B cell (primary cell): ENCODE measurements around the gene ST6GALNAC2. TPM values are rescaled to one million over a fixed set of nuclear protein-coding genes. Genes with fewer than 3 reads are reported as not detected.

Experiments used
- polyA plus RNA-seq: library from polyadenylated mRNA; depleted of rRNA; stranded (reverse); fragments of >200 nt; gene quantifications from 2 replicates; pipeline ENCODE4 v1.2.3, GENCODE V29; 2012
- small RNA-seq: library from RNA; depleted of rRNA; stranded (forward); fragments of <200 nt; gene quantifications from one replicate; pipeline ENCODE3, GENCODE V24; 2012; ENCODE audit warnings: low replicate concordance, low read depth; ENCODE audit not compliant: insufficient read length
- total RNA-seq, 2 donors: library from RNA; stranded (reverse); fragments of 120-200 nt in 1 of 2; gene quantifications; 1 replicate in 1 of 2; 2 replicates in 1 of 2; pipeline versions ENCODE4 v1.2.3 to v1.2.4, GENCODE V29; 2013 to 2022

The ST6GALNAC2 gene
- total and polyA plus RNA-seq, 2 donors (not counting 1 experiment from before 2014, with no cell fraction given): 0.58 to 2.7 TPM

Small RNA genes within 50 kb of the gene (small RNA-seq; reads per million reads assigned to genes)
- gene AC015802.2 (not detected), gene SNORD1A (not detected), gene SNORD1B (16,516 reads per million, percentile 99 among the genes with 10 or more reads in this experiment)

Other genes with a start within 250 kb of the ST6GALNAC2 start
- gene PRPSAP1, start 231.9 kb downstream of the ST6GALNAC2 start, total RNA-seq: 45.5 and 48.0 TPM in 2 replicates
- 43.0 and 61.4 TPM in 2 replicates for gene PRPSAP1, start 231.9 kb downstream of the ST6GALNAC2 start, polyA plus RNA-seq
- gene SPHK1, start 201.3 kb downstream of the ST6GALNAC2 start, total RNA-seq: 2.2 and 2.4 TPM in 2 replicates
- 1.1 and 1.9 TPM in 2 replicates for gene SPHK1, start 201.3 kb downstream of the ST6GALNAC2 start, polyA plus RNA-seq
- 54.0 and 62.4 TPM in 2 replicates for gene UBE2O, start 132.7 kb downstream of the ST6GALNAC2 start, total RNA-seq
- 41.3 and 62.5 TPM in 2 replicates for gene UBE2O, start 132.7 kb downstream of the ST6GALNAC2 start, polyA plus RNA-seq
- 0.94 TPM in 1 of 2 replicates, not detected in the other for gene AANAT, start 118.3 kb downstream of the ST6GALNAC2 start, total RNA-seq
- gene AANAT, start 118.3 kb downstream of the ST6GALNAC2 start, polyA plus RNA-seq: 0.42 and 0.88 TPM in 2 replicates
- gene RHBDF2, start 84.4 kb downstream of the ST6GALNAC2 start, total RNA-seq: 482 and 509 TPM in 2 replicates
- gene RHBDF2, start 84.4 kb downstream of the ST6GALNAC2 start, polyA plus RNA-seq: 276 and 288 TPM in 2 replicates
- gene CYGB, start 48.2 kb downstream of the ST6GALNAC2 start, total RNA-seq: 2.7 and 3.0 TPM in 2 replicates
- 0.14 and 0.42 TPM in 2 replicates for gene CYGB, start 48.2 kb downstream of the ST6GALNAC2 start, polyA plus RNA-seq
- 30.6 and 34.4 TPM in 2 replicates for gene PRCD, start 45.8 kb downstream of the ST6GALNAC2 start, total RNA-seq
- gene PRCD, start 45.8 kb downstream of the ST6GALNAC2 start, polyA plus RNA-seq: 10.5 and 18.0 TPM in 2 replicates
- gene ST6GALNAC1, start 57.9 kb upstream of the ST6GALNAC2 start, total RNA-seq: not detected in 2 replicates
- gene ST6GALNAC1, start 57.9 kb upstream of the ST6GALNAC2 start, polyA plus RNA-seq: not detected in 2 replicates
- 14.5 and 16.1 TPM in 2 replicates for gene MXRA7, start 125.1 kb upstream of the ST6GALNAC2 start, total RNA-seq
- 5.5 and 8.4 TPM in 2 replicates for gene MXRA7, start 125.1 kb upstream of the ST6GALNAC2 start, polyA plus RNA-seq
- gene JMJD6, start 140.7 kb upstream of the ST6GALNAC2 start, total RNA-seq: 38.2 and 41.1 TPM in 2 replicates
- 45.0 and 76.7 TPM in 2 replicates for gene JMJD6, start 140.7 kb upstream of the ST6GALNAC2 start, polyA plus RNA-seq
- 59.6 and 64.0 TPM in 2 replicates for gene METTL23, start 141.0 kb upstream of the ST6GALNAC2 start, total RNA-seq
- 59.0 and 68.1 TPM in 2 replicates for gene METTL23, start 141.0 kb upstream of the ST6GALNAC2 start, polyA plus RNA-seq
- gene SRSF2, start 151.5 kb upstream of the ST6GALNAC2 start, total RNA-seq: 356 and 362 TPM in 2 replicates
- gene SRSF2, start 151.5 kb upstream of the ST6GALNAC2 start, polyA plus RNA-seq: 764 and 844 TPM in 2 replicates
- gene MFSD11, start 152.3 kb upstream of the ST6GALNAC2 start, total RNA-seq: 34.8 and 36.4 TPM in 2 replicates
- gene MFSD11, start 152.3 kb upstream of the ST6GALNAC2 start, polyA plus RNA-seq: 23.9 and 24.5 TPM in 2 replicates